Measurements from ENCODE around the gene CYTH1. TPM values are rescaled to one million over a fixed set of nuclear protein-coding genes. Genes with fewer than 3 reads are reported as not detected.

The CYTH1 gene
- total and polyA plus RNA-seq, 10 of the 15 experiments (the other 5 are each of a cell fraction or from before 2014, with no cell fraction given), result 6.6 to 188 (median 145) TPM

GRCh38 chr17:78653382-78653781 is 128.7 kb downstream of the CYTH1 start (continued):
- no peak for TF ChIP-seq E2F4 (IDR thresholded peaks at IDR 0.05; ENCODE audit: low read depth, low read length)
- TF ChIP-seq TARDBP (IDR thresholded peaks at IDR 0.05; ENCODE audit: borderline replicate concordance), result no peak
- no peak for TF ChIP-seq BHLHE40 (IDR thresholded peaks at IDR 0.05; ENCODE audit: borderline replicate concordance in 1 of 2, low read depth in 2 of 2, low read length in 1 of 2)
- no peak for TF ChIP-seq CEBPZ (IDR thresholded peaks at IDR 0.05; ENCODE audit: low read depth, low read length)
- TF ChIP-seq USF1 (IDR thresholded peaks at IDR 0.05; ENCODE audit: borderline replicate concordance, extremely low read length, insufficient read depth, low read depth, low read length), result no peak

GRCh38 chr17:78652913-78653312 is 129.2 kb downstream of the CYTH1 start:
- 59% methylated on average over 11 of the region's 11 CpGs for WGBS (ENCODE audit: insufficient coverage, insufficient replicate concordance, low lambda C conversion rate, missing lambda C conversion rate)
- POLR2A ChIA-PET, result no interaction called here
- Histone ChIP-seq H2AFZ (ENCODE audit: control insufficient read depth, low read depth, low read length) (no peak overlapping the region), H3K4me1 (ENCODE audit: control insufficient read depth, insufficient read depth, low read length) (no peaks in the 10 kb centered on the region), H3K4me2 (ENCODE audit: control insufficient read depth, insufficient read depth) (no peak overlapping the region), H4K20me1 (ENCODE audit: control insufficient read depth, insufficient read depth) (no peaks in the 10 kb centered on the region), H3K36me3 (ENCODE audit: control insufficient read depth in 2 of 2, insufficient read depth in 2 of 2, low read length in 1 of 2) (no peaks in the 10 kb centered on the region), H3K79me2 (ENCODE audit: control insufficient read depth, insufficient read depth, low read length) (no peaks in the 10 kb centered on the region), H3K9me3 (replicated peaks; ENCODE audit: control insufficient read depth, insufficient read depth, low read length) (peaks cover 4% of the 10 kb centered on the region), H3K27me3 (replicated peaks in 1 of 2; ENCODE audit: control insufficient read depth in 2 of 2, insufficient read depth in 2 of 2, low read length in 1 of 2) (no peaks in the 10 kb centered on the region), H3K9ac (ENCODE audit: control insufficient read depth, insufficient read depth, low read length) (no peak overlapping the region), H3K4me3 (no peak overlapping the region), H3K27ac (ENCODE audit: control insufficient read depth, insufficient read depth) (no peak overlapping the region)
- CTCF ChIA-PET, result no interaction called here
- BruUV-seq (replicated peaks), result no TSS peak
- intact Hi-C loops (cut with micrococcal nuclease; ENCODE audit: unreplicated experiment) (no loop called here), in situ Hi-C loops (cut with MboI) (no loop called here)
- DNase-seq (ENCODE audit: low read depth, low spot score) (no peak), ATAC-seq (no peak), FAIRE-seq (no peak)
- no peak for TF ChIP-seq SIX5 (IDR thresholded peaks at IDR 0.05; ENCODE audit: low read depth, low read length, severe bottlenecking)
- no peak for TF ChIP-seq RELB (IDR thresholded peaks at IDR 0.05; ENCODE audit: low read depth)
- RAD21 ChIA-PET (ENCODE audit: unreplicated experiment), result no interaction called here
- SMC1A ChIA-PET (ENCODE audit: uncharacterized antibody, unreplicated experiment), result interaction anchor here (0.6 to 1.3 kb wide), 4 partner anchors 10 to 81 kb away, joined by 3 to 4 read pairs (median 3); no protein-coding TSS in a partner anchor

All from GM12878 (cell line).